GM21825 (cell line): ENCODE results near the gene DDX10.

ENCODE experiments used
- ATAC-seq: cut with Tn5 transposase; IDR thresholded peaks from one replicate; pipeline ENCODE4 v1.9.1; 2021; ENCODE audit warnings: mild to moderate bottlenecking, moderate library complexity; ENCODE audit not compliant: unreplicated experiment

The DDX10 gene

DNA sequence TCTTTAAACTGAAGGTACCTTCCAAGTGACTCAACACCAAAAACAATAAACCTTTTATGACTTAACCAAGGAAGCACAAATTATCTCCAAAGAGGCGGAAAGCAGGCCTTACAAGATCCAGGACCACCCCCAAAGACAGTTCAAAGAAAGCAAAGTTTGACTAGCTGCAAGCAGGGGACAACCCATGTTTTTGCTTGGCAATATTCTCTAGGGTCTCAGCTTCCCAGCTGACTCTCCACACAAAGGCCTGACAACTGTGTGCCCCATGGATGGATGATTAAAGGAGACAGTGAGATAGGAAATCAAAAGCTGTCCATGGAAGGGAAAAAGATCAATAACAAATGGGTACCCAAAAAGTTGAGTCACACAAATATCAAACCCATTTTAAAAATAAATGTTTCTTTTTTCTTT is 232.2 kb downstream of the DDX10 start:
- no peak for ATAC-seq

DNA sequence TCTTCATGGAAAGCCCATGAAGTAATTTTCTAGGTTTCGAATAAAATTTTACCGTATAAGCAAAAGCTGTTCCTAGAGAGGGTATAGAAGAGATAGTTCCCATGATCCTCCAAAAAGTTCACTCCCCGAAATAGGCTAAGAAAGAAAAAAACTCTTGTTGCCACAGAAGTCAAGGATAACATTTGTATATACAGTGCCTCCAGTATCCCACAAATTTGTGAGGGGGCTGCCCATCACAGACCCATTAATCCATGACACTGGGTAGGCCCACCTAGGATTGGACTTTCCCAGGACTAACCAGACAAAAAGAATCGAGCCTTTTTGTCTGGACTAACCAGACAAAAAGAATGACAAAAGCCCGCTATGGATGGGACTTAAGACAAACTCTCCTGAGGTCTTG is 233.0 kb downstream of the DDX10 start:
- no peak for ATAC-seq

DNA sequence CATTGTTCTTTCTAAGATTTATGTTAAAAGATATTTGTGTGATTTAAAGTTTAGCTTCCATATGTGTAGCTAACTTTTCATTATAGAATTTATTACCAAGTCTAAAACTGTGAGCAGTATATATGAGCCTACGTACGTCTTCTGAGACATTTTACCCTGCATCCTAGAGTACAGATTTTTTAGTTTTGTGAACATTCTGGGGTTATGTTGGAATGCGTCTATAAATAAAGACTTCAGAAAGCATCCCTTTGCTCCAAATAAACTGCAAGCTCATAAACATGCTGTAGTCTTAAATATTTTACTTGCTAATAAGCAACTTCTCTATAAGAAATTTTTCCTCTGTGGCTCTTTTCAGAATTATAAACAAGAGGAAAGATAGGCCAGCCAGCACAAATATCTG is 236.5 kb downstream of the DDX10 start:
- ATAC-seq: no peak

- no peak for ATAC-seq
Observed at GRCh38 chr11:108902027-108902469, 237.2 kb downstream of the DDX10 start.

DNA sequence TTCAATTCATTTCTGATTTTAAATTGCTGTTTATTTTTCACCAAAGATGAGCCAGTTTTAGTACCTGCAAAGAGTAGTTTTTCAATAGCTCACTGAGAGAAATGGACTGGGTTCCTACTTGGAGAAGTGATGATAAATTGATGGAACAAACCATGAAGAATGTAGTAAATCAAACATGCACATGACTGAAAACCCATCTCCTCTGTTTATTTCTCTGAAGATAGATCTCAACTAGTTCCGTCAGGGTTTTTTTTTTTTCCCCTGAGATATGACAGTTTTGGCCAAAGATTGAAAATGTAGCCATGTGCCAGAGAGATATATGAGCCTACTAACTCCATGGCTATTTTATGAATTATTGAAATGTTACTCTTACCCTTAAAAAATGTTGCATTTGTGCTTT is 239.6 kb downstream of the DDX10 start:
- no peak for ATAC-seq

- ATAC-seq: no peak
Observed at GRCh38 chr11:108906329-108906728, 241.5 kb downstream of the DDX10 start.

DNA sequence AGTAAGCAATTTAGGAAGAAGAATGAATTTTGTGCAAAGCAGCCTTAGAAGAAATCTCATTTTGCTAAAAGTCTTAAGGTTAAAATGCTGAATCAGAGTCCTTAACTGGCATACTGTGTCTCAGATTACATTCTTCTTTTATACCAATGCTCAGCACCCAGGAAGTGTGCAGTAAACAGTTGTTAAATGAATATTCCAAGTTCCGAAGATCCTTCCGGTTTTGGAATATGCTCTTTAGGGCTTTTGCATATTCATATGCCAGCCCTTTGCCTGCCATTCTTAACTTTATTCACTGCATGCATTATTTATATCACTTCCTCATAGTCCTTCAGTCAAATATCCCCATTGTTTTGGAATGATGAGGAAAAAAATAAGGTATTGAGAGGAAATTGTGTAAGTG is 242.0 kb downstream of the DDX10 start:
- ATAC-seq: no peak

DNA sequence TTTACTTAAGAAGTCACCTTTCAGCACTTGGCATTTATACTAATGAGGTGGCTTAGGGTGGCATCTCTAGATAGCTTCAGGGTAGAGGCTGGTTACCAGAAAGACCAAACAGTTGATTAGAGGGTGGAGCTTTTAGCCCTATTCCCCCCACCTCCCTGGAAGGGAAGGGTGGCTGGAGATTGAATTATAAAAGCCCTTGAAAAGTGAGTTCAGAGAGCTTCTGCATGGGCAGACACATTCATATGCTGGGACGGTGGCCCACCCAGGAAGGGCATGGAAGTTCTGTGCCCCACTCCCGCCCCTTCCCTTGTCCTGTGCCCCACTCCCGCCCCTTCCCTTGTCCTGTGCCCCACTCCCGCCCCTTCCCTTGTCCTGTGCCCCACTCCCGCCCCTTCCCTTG is 244.2 kb downstream of the DDX10 start:
- no peak for ATAC-seq

- no peak for ATAC-seq
Observed at GRCh38 chr11:108909921-108910320, 245.1 kb downstream of the DDX10 start.

DNA sequence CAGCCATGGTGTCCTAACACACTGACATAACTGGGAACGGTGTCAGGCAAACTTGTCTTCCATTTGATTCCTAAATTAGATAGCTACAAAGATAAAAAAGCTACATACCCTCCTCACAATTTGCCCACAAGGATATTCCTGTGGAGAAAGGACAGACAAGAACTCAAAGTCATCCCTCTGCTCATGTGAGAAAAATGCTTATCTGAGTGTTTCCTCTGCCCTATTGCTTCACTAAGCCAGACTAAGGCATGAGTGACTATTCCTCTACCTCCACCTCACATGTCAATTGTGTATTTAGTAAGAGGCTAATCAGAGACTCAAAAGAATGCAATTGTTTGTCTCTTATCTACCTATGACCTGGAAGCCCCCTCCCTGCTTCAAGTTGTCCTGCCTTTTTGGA is 247.7 kb downstream of the DDX10 start:
- ATAC-seq: no peak

- no peak for ATAC-seq
Observed at GRCh38 chr11:108913204-108913603, 248.3 kb downstream of the DDX10 start.

GRCh38 chr11:108914211-108914610 is 249.3 kb downstream of the DDX10 start:
- no peak for ATAC-seq

- ATAC-seq: no peak
Observed at GRCh38 chr11:108914981-108915380, 250.1 kb downstream of the DDX10 start.

DNA sequence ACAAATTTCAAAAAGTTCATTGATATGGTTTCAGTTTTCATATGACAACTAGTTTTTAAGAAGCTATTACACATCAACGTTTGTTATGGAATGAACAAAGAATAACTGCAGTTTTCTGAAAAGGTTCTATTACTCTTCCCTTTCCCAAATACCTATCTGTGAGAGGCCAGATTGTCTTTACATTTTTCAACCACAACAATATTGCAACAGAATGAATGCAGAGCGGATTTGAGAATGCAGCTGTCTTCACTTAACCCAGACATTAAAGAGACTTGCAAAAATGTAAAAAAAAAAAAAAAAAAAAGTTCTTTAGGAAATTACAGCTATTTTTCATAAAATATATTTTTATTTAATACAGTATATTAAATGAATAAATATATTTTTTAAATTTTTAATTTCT is 250.8 kb downstream of the DDX10 start:
- no peak for ATAC-seq

- ATAC-seq: no peak
Observed at GRCh38 chr11:108916290-108916689, 251.4 kb downstream of the DDX10 start.

DNA sequence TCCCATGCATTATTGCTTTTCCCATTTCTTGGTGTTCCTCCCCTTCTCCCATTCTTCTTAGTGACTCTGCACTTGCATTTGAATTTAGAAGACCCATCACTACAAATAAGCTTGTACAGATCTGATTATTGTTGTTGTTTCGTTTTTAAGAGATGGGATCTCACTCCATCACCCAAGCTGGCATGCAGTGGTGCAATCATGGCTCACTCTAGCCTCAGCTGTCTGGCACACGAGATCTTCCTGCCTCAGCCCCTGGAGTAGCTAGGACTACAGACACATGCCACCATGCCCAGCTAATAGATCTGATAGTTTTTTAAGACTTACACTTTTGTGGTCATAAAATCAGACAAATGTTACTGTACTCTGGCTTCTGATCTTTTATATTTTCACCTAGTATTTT is 252.1 kb downstream of the DDX10 start:
- ATAC-seq: no peak

- ATAC-seq: no peak
Observed at GRCh38 chr11:108921211-108921610, 256.3 kb downstream of the DDX10 start.

GRCh38 chr11:108922241-108922640 is 257.4 kb downstream of the DDX10 start:
- no peak for ATAC-seq

DNA sequence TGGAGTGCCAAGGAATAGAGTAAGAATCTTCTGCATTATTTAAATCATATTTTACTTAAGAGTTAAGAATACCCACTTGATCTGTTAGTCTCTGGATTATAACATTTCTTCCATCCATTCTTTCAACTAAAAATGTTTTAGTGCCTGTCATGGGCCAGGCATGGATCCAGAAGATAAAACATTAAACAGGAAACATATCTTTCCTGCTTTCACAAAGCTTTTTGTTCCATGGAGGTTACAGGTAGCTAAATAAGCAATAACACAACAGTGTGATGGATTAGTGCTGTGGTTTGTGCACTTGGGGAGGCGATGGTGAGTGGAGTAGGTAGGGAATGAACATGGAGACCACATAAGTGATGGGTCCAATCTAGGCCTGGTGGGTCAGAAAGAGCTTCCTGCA is 258.5 kb downstream of the DDX10 start:
- no peak for ATAC-seq

DNA sequence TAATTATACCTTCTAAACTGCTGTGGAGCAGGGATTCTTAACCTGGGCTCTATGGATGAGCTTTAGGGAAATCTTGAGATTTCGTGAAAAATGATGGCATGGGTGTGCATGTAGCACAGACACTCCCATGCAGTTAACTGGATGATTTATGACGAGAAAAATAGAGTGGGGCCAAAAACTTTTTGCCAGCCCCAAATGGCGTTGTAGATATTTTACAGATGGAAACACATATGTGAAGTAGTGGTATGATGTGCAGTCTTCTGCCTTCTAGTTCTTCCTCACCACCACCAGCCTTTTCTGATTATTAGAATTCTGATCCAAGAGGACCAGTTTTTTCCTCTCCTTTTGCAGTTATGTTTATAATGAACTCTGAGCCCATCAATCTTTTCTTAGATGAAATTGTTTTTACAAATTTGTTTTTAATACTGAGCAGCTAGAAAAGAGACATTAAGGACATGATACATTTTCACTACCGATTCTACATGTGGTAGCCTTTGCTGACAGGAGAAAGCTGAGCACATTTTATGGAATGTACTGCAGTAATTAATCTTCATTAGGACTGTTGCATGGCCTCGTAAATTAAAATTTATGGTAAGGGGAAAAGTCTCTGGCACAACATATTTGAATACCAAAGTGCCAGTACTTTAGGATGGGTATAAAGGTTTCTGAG is 261.4 kb downstream of the DDX10 start:
- no peak for ATAC-seq

DNA sequence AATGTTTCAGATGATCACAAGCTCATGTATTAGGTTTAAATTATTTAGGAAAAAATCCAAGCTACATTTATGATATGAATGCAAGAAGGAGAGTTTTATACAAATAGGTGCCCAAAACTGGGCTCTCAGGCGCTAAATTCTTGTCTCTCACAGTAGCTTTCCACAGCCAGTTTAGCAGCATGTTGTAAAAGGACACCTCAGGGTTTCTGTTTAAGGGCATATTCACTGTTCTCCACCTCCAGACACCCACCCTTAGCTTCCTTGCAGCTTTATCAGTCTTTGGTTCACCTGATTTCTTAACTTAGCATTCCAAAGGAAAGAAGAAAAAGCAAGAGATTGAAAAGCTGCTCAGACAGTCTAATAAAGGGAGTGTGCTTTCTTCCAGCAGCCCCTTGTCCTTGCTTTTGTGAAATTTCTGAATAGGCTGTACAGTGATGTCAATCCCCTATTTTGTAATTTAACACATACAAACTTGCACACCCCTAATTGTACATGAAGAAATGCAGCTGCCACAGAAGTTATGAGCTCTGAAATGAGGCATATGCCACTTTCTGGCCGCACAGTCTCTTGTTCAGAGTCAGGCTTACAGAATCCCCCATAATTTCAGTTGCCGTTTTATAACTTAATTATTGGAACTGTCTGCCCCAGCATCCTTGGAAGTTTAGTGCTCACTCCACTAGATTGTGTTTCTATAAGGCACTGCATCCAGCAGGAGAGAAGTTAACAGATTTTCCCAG is 262.1 kb downstream of the DDX10 start:
- no peak for ATAC-seq

DNA sequence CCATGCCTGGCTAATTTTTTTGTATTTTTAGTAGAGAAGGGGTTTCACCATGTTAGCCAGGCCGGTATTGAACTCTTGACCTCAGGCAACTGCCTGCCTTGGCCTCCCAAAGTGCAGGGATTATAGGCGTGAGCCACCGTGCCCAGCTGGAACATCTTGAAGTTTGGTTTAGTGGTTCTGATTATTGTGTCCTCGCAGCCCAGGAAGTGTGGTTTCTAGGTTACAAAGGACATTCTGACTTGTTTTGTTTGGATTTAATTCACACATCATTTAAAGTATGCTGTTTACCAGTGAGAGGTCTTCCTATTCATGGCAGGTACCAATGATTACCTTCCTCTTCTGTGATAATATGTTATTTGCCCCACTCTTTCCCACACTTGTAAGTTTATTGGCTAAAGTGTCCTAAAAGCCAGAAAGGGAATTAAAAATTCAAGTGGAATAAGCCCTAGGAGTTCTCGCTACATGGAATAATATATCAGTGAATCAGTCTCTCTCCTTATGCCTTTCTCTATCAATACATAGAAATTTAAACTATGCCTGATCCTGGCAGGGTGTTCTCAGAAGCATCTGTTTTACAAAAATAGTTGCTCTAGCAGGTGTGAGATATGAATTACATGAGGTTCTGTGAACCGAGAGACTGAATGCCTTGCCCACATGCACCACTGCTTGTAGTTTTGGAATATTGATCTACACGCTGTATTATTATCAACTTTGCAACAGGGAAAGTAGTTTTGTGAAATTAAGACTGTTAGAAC is 263.1 kb downstream of the DDX10 start:
- ATAC-seq: no peak
